RWPE1 (cell line): ENCODE data around the gene TCEA2.

Experiments used
- CTCF ChIA-PET: fragments of 350-600 bp; sonication (Branson Sonifier 250); formaldehyde crosslinking; extraction: SDS; loops from one replicate; lab custom pipeline; 2021; lab: Yijun Ruan, JAX
- POLR2A ChIA-PET: fragments of 400-600 bp; formaldehyde crosslinking; extraction: SDS; loops from one replicate; lab custom pipeline; 2020; ENCODE audit warnings: antibody characterized with exemption; ENCODE audit not compliant: low non-redundant PET; lab: Yijun Ruan, JAX
- DNase-seq: peaks from one replicate; pipeline ENCODE4 v3.0.0; 2012; ENCODE audit warnings: low spot score
- H3K27ac ChIP-seq: fragments of 450-650 bp; 2 replicates; pipeline ENCODE4 v1.5.1; 2017
- TF ChIP-seq, protein P1 (sequence below): fragments of 450-650 bp; conservative IDR thresholded peaks from 2 replicates; pipeline ENCODE4 v1.5.1; 2017; ENCODE audit warnings: low read depth, mild to moderate bottlenecking

Gene TCEA2

GRCh38 chr20:64035933-64036345, 27.1 kb upstream of the TCEA2 start, which contains the start of gene C20orf204:
Gene C20orf204, plus strand, starts transcription at chr20:64036182. Its CDS starts 142 bp downstream, at chr20:64036324.
- TF ChIP-seq, protein P1, sequence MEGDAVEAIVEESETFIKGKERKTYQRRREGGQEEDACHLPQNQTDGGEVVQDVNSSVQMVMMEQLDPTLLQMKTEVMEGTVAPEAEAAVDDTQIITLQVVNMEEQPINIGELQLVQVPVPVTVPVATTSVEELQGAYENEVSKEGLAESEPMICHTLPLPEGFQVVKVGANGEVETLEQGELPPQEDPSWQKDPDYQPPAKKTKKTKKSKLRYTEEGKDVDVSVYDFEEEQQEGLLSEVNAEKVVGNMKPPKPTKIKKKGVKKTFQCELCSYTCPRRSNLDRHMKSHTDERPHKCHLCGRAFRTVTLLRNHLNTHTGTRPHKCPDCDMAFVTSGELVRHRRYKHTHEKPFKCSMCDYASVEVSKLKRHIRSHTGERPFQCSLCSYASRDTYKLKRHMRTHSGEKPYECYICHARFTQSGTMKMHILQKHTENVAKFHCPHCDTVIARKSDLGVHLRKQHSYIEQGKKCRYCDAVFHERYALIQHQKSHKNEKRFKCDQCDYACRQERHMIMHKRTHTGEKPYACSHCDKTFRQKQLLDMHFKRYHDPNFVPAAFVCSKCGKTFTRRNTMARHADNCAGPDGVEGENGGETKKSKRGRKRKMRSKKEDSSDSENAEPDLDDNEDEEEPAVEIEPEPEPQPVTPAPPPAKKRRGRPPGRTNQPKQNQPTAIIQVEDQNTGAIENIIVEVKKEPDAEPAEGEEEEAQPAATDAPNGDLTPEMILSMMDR, result no peak
- DNase-seq, result no peak
- ChIA-PET CTCF (interaction anchor here (1.1 to 6.4 kb wide), 2 partner anchors 24 to 84 kb away, joined by 4 to 98 read pairs; partner anchors contain the start of gene TCEA2), POLR2A (no interaction called here)
- H3K27ac ChIP-seq, result peak within 1 kb of the TSS; percentile 33

- H3K27ac ChIP-seq, result no peak overlapping the region
- POLR2A ChIA-PET, result interaction anchor here (1.0 kb wide), 1 partner anchor 26 kb away, joined by 4 read pairs; the partner anchor contains the start of gene TCEA2
- TF ChIP-seq, protein P1, result no peak
- DNase-seq, result no peak
- CTCF ChIA-PET, result interaction anchor here (0.7 to 6.4 kb wide), 7 partner anchors 8 to 607 kb away, joined by 3 to 98 read pairs (median 4); partner anchors contain the start of gene TCEA2
These were observed 26.4 kb upstream of the TCEA2 start for GRCh38 chr20:64036346-64037198.

DNA sequence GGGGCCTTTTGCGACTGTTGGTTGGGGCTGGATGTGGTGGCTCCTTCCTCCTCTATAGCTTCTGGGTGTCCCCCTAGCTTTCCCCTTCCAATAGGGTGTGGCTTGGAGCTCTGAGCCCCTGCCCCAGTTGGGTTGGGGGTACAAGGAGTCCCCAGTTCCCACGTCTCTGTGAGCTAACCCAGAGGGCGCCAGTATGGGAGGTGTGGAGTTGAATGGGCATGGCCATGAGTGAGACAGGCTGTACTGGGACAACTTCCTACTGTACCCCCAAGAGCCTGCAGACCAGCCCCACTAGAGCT, 25.9 kb upstream of the TCEA2 start:
- POLR2A ChIA-PET, result interaction anchor here (1.0 kb wide), 1 partner anchor 26 kb away, joined by 4 read pairs; the partner anchor contains the start of gene TCEA2
- DNase-seq, result no peak
- TF ChIP-seq, protein P1, result no peak
- no peak overlapping the region for H3K27ac ChIP-seq
- CTCF ChIA-PET, result interaction anchor here (0.7 to 6.4 kb wide), 8 partner anchors 8 to 607 kb away, joined by 3 to 98 read pairs (median 8); partner anchors contain the start of gene TCEA2

- TF ChIP-seq, protein P1, result no peak
- CTCF ChIA-PET, result interaction anchor here (0.6 to 6.4 kb wide), 31 partner anchors 9 to 608 kb away, joined by 3 to 98 read pairs (median 6); partner anchors contain the start of genes OPRL1, RGS19 and TCEA2
- DNase-seq, result no peak
- no peak overlapping the region for H3K27ac ChIP-seq
- POLR2A ChIA-PET, result interaction anchor here (0.7 to 1.0 kb wide), 2 partner anchors 25 to 29 kb away, joined by 3 to 4 read pairs; partner anchors contain the start of gene TCEA2
These were observed 25.3 kb upstream of the TCEA2 start for GRCh38 chr20:64037498-64038213.

DNA sequence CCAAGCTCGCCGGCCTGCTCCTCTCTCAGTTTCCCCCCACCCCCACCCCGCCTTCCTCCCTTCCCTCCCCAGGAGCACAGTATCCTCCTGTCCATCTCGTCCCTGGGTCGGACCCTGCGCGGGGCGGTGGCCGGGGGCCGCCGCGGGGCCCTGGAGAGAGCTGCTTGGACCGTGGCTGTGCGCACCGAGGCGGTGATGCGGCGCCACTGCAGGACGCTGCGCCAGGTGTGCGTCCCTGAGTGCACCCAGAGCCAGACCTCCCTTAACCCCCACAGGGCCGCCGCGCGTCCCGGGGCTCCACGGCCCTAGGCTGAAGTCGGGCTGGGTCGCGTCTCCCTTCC, 24.8 kb upstream of the TCEA2 start:
- CTCF ChIA-PET, result interaction anchor here (0.5 to 6.4 kb wide), 44 partner anchors 8 to 778 kb away, joined by 3 to 98 read pairs (median 6); partner anchors contain the start of genes OPRL1, PCMTD2, RGS19 and SOX18
- no peak for DNase-seq
- POLR2A ChIA-PET, result interaction anchor here (0.7 to 1.6 kb wide), 2 partner anchors 25 to 29 kb away, joined by 3 to 5 read pairs; partner anchors contain the start of gene TCEA2
- TF ChIP-seq, protein P1, result no peak
- peak overlapping the region; percentile 58 for H3K27ac ChIP-seq
